Activated CD8-positive, alpha-beta memory T cell treated with anti-CD3 and anti-CD28 coated beads for 24 hours (primary cell): Measurements from ENCODE around the gene NARF.
"Not testable (repeated sequence)": the region's sequence is repeated elsewhere in the genome, so short reads cannot be mapped to it uniquely, and the experiment has no call there.

Source experiments
- DNase-seq: peaks from one replicate; pipeline ENCODE4 v3.0.0-alpha.2; 2020

NARF gene

GRCh38 chr17:82449131-82449882 is 9.2 kb upstream of the NARF start:
- DNase-seq, result peak; percentile 84

GRCh38 chr17:82449883-82450356 is 8.6 kb upstream of the NARF start:
- DNase-seq, result no peak

- DNase-seq, result peak; percentile 98
Observed at GRCh38 chr17:82450357-82451106, 8.0 kb upstream of the NARF start, which contains the start of gene CYBC1. Gene CYBC1 (minus strand): TSS chr17:82450752. CDS start chr17:82449254, 1,498 bp downstream.

GRCh38 chr17:82452162-82452561 is 6.4 kb upstream of the NARF start:
- no peak for DNase-seq

- not testable (repeated sequence) for DNase-seq
Observed at GRCh38 chr17:82453151-82453550, 5.4 kb upstream of the NARF start.

- not testable (repeated sequence) for DNase-seq
Observed at GRCh38 chr17:82453706-82454105, 4.8 kb upstream of the NARF start.

- no peak for DNase-seq
Observed at GRCh38 chr17:82457073-82457928, 1.2 kb upstream of the NARF start.

- DNase-seq, result no peak
Observed at GRCh38 chr17:82457929-82458178, 687 bp upstream of the NARF start.

- DNase-seq, result no peak
Observed at GRCh38 chr17:82458885-82459424, 414 bp downstream of the NARF start.

GRCh38 chr17:82459936-82460335 is 1.4 kb downstream of the NARF start:
- DNase-seq, result not testable (repeated sequence)

GRCh38 chr17:82461827-82462524 is 3.4 kb downstream of the NARF start:
- no peak for DNase-seq

- no peak for DNase-seq
Observed at GRCh38 chr17:82463391-82463790, 4.8 kb downstream of the NARF start.

- DNase-seq, result no peak
Observed at GRCh38 chr17:82463925-82464566, 5.5 kb downstream of the NARF start.

GRCh38 chr17:82464567-82464929 is 6.0 kb downstream of the NARF start:
- DNase-seq, result no peak

- no peak for DNase-seq
Observed at GRCh38 chr17:82465023-82465603, 6.6 kb downstream of the NARF start.

GRCh38 chr17:82468692-82469091 is 10.2 kb downstream of the NARF start:
- DNase-seq, result no peak

- no peak for DNase-seq
Observed at GRCh38 chr17:82470065-82470464, 11.5 kb downstream of the NARF start.

- no peak for DNase-seq
Observed at GRCh38 chr17:82474223-82475010, 15.9 kb downstream of the NARF start.

GRCh38 chr17:82475458-82475857 is 16.9 kb downstream of the NARF start:
- DNase-seq, result no peak

GRCh38 chr17:82477934-82478333 is 19.4 kb downstream of the NARF start:
- no peak for DNase-seq

- no peak for DNase-seq
Observed at GRCh38 chr17:82479602-82480001, 21.1 kb downstream of the NARF start.
